DMS153 treated with DMSO at 0.1 percent for 48 hours (cell line): ENCODE results near the gene GRIK1.

ENCODE experiments used
- DNase-seq: peaks from one replicate; lab custom pipeline; 2025; ENCODE audit not compliant: unreplicated experiment; lab: John Stamatoyannopoulos, UW

Gene GRIK1

DNA sequence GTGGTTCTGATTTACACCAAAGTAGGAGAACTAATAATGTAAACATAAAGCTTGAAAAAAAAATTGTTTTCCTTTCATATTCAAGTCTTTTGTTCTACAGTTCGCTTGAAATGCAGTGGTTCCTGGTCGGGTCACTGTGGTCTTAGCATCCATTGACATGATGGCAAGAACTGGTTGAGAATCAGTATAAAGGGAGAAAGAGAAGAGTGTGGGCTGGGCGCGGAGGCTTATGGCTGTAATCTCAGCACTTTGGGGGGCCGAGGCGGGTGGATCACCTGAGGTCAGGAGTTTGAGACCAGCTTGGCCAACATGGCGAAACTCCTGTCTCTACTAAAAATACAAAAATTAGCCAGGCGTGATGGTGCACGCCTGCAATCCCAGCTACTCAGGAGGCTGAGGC, 390.2 kb downstream of the GRIK1 start:
- DNase-seq = no peak

GRCh38 chr21:29547998-29548397, 391.8 kb downstream of the GRIK1 start:
- DNase-seq = no peak

GRCh38 chr21:29546071-29546470, 393.7 kb downstream of the GRIK1 start:
- DNase-seq = no peak

DNA sequence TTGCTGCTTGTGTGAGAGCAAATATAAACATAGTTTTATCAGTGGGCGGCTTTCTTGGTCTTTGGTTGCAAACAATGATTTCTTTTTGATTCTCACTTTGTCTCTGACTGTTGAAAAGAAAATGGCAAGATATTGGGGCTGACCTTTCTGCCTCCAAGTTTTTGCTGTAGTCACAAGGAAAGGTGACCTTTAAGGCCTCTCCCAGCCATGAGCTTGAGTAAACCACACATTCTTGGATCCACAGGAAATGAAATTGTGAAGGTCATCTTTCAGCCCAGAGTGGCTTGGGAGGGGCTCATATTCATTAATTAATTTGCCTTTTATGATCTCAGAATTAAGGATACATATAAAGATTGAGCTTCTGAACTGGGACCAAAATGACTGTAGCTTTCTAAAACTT, 399.5 kb downstream of the GRIK1 start:
- no peak for DNase-seq

DNA sequence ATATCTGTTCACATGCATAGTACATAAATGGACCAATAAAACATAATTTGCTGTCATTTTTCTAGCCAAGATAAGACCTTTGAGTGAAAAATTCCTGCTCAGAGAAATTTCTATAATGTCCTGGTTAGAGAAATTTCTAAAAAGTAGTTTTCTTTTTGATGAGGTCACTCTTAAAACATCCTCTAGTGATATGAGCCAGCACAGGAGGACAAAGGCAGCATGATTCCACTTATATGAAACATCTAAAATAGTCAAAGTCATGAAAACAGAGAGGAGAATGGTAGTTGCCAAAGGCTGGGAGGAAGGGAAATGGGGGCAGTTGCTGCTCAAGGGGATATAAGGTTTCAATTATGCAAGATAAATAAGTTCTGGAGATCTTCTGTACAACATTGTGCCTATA, 401.7 kb downstream of the GRIK1 start:
- DNase-seq = no peak

DNA sequence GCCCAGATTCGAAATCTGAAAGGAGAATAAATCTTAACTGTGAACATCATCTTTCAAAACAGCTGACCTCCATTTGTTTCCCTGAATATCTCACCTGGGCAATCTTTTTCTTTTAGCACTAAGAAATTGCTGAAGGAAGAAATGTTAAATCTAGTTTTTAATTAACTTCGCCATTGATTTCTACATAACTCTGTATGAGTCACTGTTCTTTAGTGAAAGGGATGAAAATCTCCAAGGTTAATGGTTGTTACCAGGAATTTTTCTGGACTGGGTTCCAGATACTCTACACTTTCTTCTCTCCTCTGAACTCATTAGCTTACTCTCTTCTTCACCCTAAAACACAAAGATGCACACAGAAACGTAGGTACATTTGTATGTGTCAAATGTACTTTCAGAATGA, 405.3 kb downstream of the GRIK1 start:
- DNase-seq = no peak

DNA sequence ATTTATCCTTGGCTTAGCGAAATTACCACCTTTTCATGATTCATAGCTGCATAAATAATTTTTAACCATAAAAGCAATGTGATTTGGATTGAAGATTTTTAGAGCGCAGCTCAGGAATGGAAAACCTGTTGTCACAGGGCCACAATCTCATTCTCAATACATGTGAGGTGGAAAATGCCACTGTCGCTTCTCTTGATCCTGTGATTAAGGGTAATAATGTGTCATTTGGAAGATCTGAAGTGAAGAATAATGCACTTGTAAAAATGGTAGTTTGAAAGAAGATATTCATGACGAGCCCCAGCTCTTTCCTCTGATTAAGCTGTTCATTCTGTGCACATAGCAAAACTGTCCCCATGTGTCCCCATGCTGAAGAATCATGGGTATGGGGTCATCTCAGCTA, 410.7 kb downstream of the GRIK1 start:
- DNase-seq = no peak

DNA sequence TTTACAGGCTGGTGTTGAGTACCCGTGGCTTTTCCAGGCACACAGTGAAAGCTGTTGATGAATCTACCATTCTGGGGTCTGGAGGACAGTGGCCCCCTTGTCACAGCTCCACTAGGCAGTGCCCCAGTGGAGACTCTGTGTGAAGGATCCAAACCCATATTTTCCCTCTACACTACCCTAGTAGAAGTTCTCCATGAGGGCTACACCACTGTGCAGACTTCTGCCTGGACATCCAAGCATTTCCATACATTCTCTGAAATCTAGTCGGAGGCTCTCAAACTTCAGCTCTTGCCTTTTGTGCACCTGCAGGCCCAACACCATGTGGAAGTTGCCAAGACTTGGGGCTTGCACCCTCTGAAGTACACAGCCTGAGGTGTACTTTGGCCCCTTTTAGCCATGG, 413.3 kb downstream of the GRIK1 start:
- no peak for DNase-seq

GRCh38 chr21:29524055-29524454, 415.7 kb downstream of the GRIK1 start:
- no peak for DNase-seq

- DNase-seq = no peak
Measured at GRCh38 chr21:29523646-29524045, 416.1 kb downstream of the GRIK1 start.

DNA sequence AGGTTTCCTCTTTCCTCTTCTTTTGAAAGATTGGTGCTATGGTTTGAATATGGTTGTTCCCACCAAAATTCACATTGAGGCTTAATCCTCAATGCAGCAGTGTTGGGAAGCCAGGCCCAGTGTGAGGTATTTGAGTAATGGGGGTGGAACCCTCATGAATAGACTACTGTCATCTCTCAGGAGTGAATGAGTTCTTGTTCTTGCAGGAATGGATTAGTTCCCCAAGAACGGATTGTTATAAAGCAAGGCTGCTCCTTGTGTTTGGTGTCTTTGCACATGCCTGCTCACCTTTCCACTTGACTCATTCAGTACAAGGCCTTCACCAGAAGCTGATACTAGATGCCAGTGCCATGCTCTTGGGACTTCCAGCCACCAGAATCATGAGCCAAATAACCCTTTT, 417.9 kb downstream of the GRIK1 start:
- DNase-seq = no peak

DNA sequence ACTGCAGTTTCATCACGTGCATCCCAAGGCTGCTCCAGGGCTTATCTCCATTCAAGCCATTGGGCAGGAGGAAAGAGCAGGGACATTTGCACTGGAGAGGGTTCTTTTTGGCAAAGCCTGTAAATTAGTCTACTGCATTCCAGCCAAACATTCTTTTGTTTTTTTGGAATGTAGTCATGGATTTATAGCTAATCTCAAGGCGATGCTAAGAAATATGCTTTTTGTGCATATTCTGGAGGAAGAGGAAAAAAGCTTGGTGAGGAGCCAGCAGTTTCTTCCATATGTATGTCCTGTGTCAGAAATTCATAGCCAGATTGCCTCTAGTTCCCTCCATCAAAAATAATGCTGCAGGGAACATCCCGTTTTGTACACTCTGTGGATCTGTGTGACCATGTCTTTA, 419.6 kb downstream of the GRIK1 start:
- no peak for DNase-seq

- DNase-seq = no peak
Measured at GRCh38 chr21:29514652-29515247, 425.0 kb downstream of the GRIK1 start.

DNA sequence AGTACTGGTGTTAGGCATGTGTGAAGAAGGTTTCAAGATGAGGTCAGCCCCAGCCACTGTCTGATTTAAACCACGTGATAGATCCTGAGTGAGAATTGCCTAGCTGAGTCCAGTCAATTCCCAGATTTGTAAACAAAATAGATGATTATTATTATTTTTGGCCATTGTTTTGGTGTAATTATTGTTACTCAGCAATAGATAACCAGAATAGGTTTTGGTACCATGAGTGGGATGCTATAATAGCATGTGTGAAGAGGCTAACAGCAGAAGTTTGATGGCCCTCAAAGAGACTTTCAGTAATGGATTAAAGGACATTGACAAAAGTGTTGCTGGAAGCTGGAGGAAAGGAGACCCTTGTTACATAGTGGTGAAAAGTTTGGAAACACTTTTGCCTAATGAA, 426.3 kb downstream of the GRIK1 start:
- no peak for DNase-seq

- DNase-seq = no peak
Measured at GRCh38 chr21:29511096-29511495, 428.7 kb downstream of the GRIK1 start.

- DNase-seq = no peak
Measured at GRCh38 chr21:29509121-29509520, 430.7 kb downstream of the GRIK1 start.

- DNase-seq = no peak
Measured at GRCh38 chr21:29508301-29508700, 431.5 kb downstream of the GRIK1 start.

GRCh38 chr21:29506947-29507346, 432.8 kb downstream of the GRIK1 start:
- DNase-seq = no peak

GRCh38 chr21:29506214-29506613, 433.6 kb downstream of the GRIK1 start:
- DNase-seq = no peak

GRCh38 chr21:29504751-29505321, 435.0 kb downstream of the GRIK1 start:
- DNase-seq = no peak

GRCh38 chr21:29501451-29501850, 438.3 kb downstream of the GRIK1 start:
- DNase-seq = no peak

DNA sequence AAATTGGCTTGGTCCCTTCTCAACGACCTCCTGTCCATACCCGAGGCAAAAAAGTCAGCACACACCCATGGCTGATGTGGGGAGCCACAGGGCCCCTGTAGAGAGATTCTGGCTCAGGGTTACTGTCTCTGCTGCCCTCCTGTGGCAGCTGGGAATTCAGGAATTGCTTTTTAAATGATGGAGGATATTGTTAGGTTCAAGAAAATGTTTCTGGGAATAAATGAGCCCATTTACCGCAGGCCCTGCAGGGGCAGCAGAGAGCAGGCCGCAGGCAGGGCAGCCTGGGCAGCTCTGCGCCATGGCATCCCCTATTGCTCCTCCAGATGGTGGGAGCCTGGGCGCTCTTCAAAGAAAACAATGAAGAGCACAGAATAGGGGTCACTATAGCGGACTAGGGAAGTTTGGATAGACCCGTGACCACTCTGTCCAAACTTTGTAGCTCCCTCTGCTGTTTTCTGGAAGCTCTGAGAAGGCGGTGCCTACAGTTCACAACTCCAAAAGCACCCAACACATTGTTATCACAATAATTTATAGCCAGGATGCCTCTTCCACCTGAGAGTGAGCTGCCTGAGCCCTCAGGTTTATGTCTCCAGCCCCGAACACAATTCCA, 440.0 kb downstream of the GRIK1 start:
- no peak for DNase-seq

DNA sequence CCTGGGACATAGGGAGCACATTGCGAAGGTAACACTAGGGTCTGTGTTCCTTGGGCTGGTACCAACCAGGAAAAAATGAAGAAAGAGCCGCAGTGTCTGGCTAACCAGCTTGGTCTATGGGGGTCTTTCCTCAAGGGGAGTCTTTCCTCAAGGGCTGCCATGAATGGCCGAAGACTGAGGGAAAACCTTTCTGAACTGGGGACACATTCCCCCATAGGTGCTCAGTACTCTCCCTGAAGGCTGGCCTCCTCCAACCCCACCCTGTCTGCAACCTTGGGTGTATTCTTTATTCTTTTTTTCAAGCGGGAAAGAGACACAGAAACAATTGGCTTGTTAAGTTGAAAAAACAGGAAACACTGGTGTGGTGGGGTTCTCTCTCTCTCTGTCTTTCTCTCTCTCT, 440.6 kb downstream of the GRIK1 start:
- DNase-seq = no peak
